LNCAP (cell line): ENCODE data around the gene GALR3.

Experiments used
- TF ChIP-seq, protein P1 (sequence below): fragments of 450-650 bp; IDR thresholded peaks from 2 replicates; pipeline ENCODE4 v1.5.1; 2017; ENCODE audit warnings: mild to moderate bottlenecking

GALR3 gene

DNA sequence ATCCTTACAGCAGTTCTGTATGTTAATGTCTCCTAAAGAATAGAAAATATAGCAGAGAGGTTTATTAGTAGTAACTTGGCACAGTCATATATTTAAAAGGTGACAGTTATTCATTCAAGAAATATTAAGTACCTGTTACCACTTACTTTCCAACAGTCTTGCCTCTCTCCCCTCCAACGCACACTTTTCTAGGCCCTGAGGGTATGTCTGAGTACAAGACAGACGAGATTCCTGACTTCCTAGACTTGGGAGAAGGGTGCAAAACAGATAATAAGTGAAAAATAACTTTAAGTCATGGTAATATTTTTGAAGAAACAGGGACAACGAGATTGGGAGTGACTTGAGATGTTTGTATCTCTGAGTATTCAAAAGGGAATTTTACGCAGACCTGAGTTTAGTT is 27.6 kb downstream of the GALR3 start:
- TF ChIP-seq, protein P1, sequence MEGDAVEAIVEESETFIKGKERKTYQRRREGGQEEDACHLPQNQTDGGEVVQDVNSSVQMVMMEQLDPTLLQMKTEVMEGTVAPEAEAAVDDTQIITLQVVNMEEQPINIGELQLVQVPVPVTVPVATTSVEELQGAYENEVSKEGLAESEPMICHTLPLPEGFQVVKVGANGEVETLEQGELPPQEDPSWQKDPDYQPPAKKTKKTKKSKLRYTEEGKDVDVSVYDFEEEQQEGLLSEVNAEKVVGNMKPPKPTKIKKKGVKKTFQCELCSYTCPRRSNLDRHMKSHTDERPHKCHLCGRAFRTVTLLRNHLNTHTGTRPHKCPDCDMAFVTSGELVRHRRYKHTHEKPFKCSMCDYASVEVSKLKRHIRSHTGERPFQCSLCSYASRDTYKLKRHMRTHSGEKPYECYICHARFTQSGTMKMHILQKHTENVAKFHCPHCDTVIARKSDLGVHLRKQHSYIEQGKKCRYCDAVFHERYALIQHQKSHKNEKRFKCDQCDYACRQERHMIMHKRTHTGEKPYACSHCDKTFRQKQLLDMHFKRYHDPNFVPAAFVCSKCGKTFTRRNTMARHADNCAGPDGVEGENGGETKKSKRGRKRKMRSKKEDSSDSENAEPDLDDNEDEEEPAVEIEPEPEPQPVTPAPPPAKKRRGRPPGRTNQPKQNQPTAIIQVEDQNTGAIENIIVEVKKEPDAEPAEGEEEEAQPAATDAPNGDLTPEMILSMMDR = no peak

GRCh38 chr22:37852418-37852817 is 29.2 kb downstream of the GALR3 start:
- TF ChIP-seq, protein P1 = no peak

GRCh38 chr22:37854946-37855345 is 31.8 kb downstream of the GALR3 start:
- TF ChIP-seq, protein P1 = no peak

DNA sequence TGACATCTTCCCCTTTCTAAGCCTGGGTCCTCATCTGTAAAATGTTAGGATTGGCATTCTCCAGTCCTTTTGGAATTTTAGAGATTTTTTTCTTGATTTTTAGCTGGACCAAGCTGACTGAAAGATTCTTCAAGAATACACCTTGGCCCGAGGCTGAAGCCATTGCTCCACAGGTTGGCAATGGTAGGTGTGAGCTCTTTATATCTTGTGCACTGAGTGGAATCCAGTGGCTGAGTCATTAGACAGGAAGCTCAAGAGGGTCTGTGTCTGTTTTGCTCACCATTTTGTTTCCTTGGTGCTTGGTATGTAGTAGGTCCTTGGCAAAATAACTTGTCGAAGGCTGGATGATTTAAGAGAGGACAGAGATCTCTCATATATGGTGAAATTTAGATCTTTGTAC is 32.3 kb downstream of the GALR3 start:
- TF ChIP-seq, protein P1 = no peak

DNA sequence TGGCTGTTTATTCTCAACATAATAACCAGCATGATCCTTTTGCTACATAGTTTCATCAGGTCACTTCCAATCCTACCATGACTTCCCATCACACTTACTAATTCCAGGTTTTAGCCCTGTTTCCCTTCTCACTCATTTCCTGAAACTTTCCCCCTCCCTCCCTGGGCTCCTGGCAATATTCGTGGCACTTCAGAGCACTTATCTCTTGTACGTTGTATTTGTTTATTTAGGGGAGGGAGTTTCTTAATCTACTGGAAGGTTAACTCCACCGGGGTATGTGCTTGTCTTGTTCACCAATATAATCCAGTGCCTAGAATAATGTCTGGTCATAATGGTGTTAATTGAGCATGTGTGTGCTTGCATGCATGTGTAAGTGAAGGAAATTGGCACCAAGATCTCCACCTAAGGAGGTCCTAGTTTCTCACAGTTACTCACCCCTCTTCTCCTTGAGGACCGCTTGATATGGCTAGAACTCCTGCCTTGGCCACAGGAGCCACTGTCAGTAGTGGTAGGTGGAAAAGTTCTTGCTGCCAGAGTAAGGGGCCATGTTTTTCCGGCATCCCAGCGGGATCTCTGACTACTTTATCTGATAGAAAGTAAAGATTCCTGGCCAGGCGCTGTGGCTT is 37.7 kb downstream of the GALR3 start:
- TF ChIP-seq, protein P1 = no peak

- TF ChIP-seq, protein P1 = no peak
Observed at GRCh38 chr22:37862570-37863325, 39.6 kb downstream of the GALR3 start.

DNA sequence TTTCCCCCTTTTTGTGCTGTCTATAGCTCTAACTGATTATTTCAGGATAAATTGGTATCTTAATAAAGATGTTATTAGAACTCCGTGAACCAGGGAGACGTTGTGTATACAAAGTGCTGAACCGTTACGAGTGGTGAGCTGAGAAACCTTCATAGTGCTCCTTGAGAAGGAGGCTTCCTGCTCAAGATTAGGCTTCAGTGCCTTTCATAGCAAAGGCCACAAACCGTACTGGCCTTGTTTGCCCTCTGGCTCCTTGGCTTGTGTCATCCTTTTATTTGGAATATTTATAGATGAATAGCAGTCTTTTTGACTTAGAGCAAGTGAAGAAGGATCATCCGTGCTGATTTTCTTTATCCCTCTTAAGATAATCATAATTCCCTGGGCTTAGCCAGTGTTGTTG is 42.3 kb downstream of the GALR3 start:
- TF ChIP-seq, protein P1 = no peak
